DOHH2 (cell line): ENCODE measurements around the gene SLC25A51.

Source experiments
- EZH2phosphoT487 ChIP-seq: fragments of 200-600 bp; sonication (generic); IDR thresholded peaks from 2 replicates; pipeline ENCODE4 v1.6.1; 2017; ENCODE audit warnings: borderline replicate concordance, mild to moderate bottlenecking, antibody characterized with exemption, low read length, moderate library complexity, mixed read lengths
- TF ChIP-seq, protein P1 (sequence below): fragments of 200-600 bp; sonication (generic); IDR thresholded peaks from one replicate; pipeline ENCODE4 v1.5.1; 2014; ENCODE audit warnings: antibody characterized with exemption, mild to moderate bottlenecking, low read depth, low read length; ENCODE audit not compliant: poor library complexity, severe bottlenecking

DNA sequence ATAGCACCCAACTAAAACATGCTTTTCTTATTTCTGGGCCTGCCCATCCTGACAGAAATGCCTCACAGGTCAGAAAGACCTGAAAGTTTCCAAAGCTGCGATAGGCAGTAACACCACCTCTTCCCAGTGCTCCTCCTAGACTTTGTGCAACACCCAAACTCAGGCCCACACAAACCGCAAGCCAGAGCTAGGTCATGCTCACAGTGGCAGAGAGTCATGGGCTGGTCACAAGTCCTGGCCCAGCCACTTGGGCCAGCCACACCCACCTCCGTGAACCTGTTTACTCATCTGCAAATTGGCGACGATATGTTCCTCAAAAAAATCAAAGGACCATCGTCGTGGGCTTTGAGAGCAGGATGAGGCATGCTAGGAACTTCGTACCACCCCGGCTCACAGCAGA lies 44.0 kb upstream of the SLC25A51 start:
- TF ChIP-seq, protein P1, sequence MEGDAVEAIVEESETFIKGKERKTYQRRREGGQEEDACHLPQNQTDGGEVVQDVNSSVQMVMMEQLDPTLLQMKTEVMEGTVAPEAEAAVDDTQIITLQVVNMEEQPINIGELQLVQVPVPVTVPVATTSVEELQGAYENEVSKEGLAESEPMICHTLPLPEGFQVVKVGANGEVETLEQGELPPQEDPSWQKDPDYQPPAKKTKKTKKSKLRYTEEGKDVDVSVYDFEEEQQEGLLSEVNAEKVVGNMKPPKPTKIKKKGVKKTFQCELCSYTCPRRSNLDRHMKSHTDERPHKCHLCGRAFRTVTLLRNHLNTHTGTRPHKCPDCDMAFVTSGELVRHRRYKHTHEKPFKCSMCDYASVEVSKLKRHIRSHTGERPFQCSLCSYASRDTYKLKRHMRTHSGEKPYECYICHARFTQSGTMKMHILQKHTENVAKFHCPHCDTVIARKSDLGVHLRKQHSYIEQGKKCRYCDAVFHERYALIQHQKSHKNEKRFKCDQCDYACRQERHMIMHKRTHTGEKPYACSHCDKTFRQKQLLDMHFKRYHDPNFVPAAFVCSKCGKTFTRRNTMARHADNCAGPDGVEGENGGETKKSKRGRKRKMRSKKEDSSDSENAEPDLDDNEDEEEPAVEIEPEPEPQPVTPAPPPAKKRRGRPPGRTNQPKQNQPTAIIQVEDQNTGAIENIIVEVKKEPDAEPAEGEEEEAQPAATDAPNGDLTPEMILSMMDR = no peak
- TF ChIP-seq EZH2phosphoT487 = no peak
